Lung (tissue), 12 donors: ENCODE measurements around the gene ANKHD1. TPM values are rescaled to one million over a fixed set of nuclear protein-coding genes. Genes with fewer than 3 reads are reported as not detected.

Experiments
- ATAC-seq: fragments of 200-7000 bp; cut with Tn5 transposase; one replicate; pipeline ENCODE4 v1.9.1; 2020; ENCODE audit warnings: moderate number of reproducible peaks; ENCODE audit not compliant: insufficient read depth, low FRiP score
- DNase-seq, 3 donors: peaks; one replicate each; pipeline ENCODE4 v3.0.0-alpha.2; 2013 to 2017
- H3K27ac ChIP-seq, 2 donors: one replicate each; pipeline ENCODE4 v1.5.1; 2013; ENCODE audit warnings: mild to moderate bottlenecking in 2 of 2, moderate library complexity in 2 of 2, control low read depth in 1 of 2, inconsistent platforms in 1 of 2, low read depth in 1 of 2, low read length in 1 of 2
- H3K27me3 ChIP-seq, 3 donors: one replicate each; pipeline ENCODE4 v1.5.1; 2013; ENCODE audit warnings: low read length in 2 of 3; ENCODE audit not compliant: control insufficient read depth in 3 of 3, insufficient read depth in 3 of 3
- H3K36me3 ChIP-seq, 4 donors: one replicate each; pipeline ENCODE4 v1.5.1; 2013; ENCODE audit warnings: low read length in 4 of 4, mild to moderate bottlenecking in 1 of 4, moderate library complexity in 1 of 4; ENCODE audit not compliant: control insufficient read depth in 4 of 4, insufficient read depth in 4 of 4
- H3K4me1 ChIP-seq, 5 donors: one replicate each; pipeline ENCODE4 v1.5.1; 2013; ENCODE audit warnings: low read length in 5 of 5, mild to moderate bottlenecking in 2 of 5, moderate library complexity in 1 of 5; ENCODE audit not compliant: control insufficient read depth in 5 of 5, insufficient read depth in 5 of 5
- H3K4me3 ChIP-seq: one replicate; pipeline ENCODE4 v1.5.1; 2013; ENCODE audit warnings: mild to moderate bottlenecking, control low read depth, moderate library complexity
- H3K9ac ChIP-seq, 2 donors: one replicate each; pipeline ENCODE4 v1.5.1; 2013; ENCODE audit warnings: low read length in 2 of 2, control low read depth in 1 of 2; ENCODE audit not compliant: insufficient read depth in 1 of 2
- H3K9me3 ChIP-seq, 4 donors: one replicate each; pipeline ENCODE4 v1.5.1; 2013; ENCODE audit warnings: low read length in 3 of 4, mild to moderate bottlenecking in 1 of 4, moderate library complexity in 1 of 4; ENCODE audit not compliant: control insufficient read depth in 4 of 4, insufficient read depth in 3 of 4
- CTCF ChIP-seq: IDR thresholded peaks from 2 replicates; pipeline ENCODE4 v1.5.1; 2012; ENCODE audit warnings: mild to moderate bottlenecking; ENCODE audit errors: control extremely low read depth, extremely low read depth
- WGBS, 2 donors: extraction: QIAGEN DNeasy Blood & Tissue Kit; methylation state at CpG; one replicate each; pipeline ENCODE4 v1.1.7; 2013; 5-methylcytosine and 5-hydroxymethylcytosine counted together
- polyA plus RNA-seq, 2 donors: library from polyadenylated mRNA; stranded (reverse); fragments of 200-250 nt; gene quantifications; one replicate each; pipeline ENCODE4 v1.2.1, GENCODE V29; 2013
- total RNA-seq, 2 donors: library from RNA; depleted of rRNA in 1 of 2; stranded (reverse); fragments of >200 nt in 1 of 2; gene quantifications; one replicate each; pipeline ENCODE4 v1.2.1, GENCODE V29; 2014 to 2021
- donor health status: control.
- donor health status: control.
- donor health status: Bipolar disorder and iron deficiency.
- donor health status: healthy.
- donor health status: DM: yes; HTN: yes; CAD: no.

Gene ANKHD1
- total and polyA plus RNA-seq, 4 donors, result 53.0 to 200 (median 90.8) TPM

- ATAC-seq, result no peak
- no peak overlapping the region for H3K9ac ChIP-seq
- DNase-seq, result no peak
- no peaks in the 10 kb centered on the region for H3K27me3 ChIP-seq
- H3K4me1 ChIP-seq, result peaks cover 0 to 6% (median 0%) of the 10 kb centered on the region in 5 donors
- 78 to 91% methylated on average over 7 of the region's 7 CpGs for WGBS, 2 donors
- no peaks in the 10 kb centered on the region for H3K9me3 ChIP-seq
- no peak for TF ChIP-seq CTCF
- no peak overlapping the region for H3K4me3 ChIP-seq
- no peak overlapping the region for H3K27ac ChIP-seq
- no peaks in the 10 kb centered on the region for H3K36me3 ChIP-seq
Measured at GRCh38 chr5:140360681-140361479, 40.8 kb upstream of the ANKHD1 start.

- H3K4me3 ChIP-seq, result no peak overlapping the region
- ATAC-seq (no peak), DNase-seq (no peak)
- H3K36me3 ChIP-seq, result no peaks in the 10 kb centered on the region
- no peak overlapping the region for H3K9ac ChIP-seq
- no peak for TF ChIP-seq CTCF
- no peak overlapping the region for H3K27ac ChIP-seq
- H3K9me3 ChIP-seq, result no peaks in the 10 kb centered on the region
- WGBS, 2 donors, result 91 to 96% methylated on average over 2 of the region's 2 CpGs
- no peaks in the 10 kb centered on the region for H3K27me3 ChIP-seq
- H3K4me1 ChIP-seq, result peaks cover 0 to 6% (median 0%) of the 10 kb centered on the region in 5 donors
Measured at GRCh38 chr5:140361901-140362300, 39.7 kb upstream of the ANKHD1 start.

- Histone ChIP-seq H3K36me3 (no peaks in the 10 kb centered on the region), H3K9ac (no peak overlapping the region), H3K4me1 (peaks cover 0 to 6% (median 0%) of the 10 kb centered on the region in 5 donors), H3K27ac (no peak overlapping the region), H3K9me3 (no peaks in the 10 kb centered on the region), H3K4me3 (no peak overlapping the region), H3K27me3 (no peaks in the 10 kb centered on the region)
- TF ChIP-seq CTCF, result no peak
- ATAC-seq (no peak), DNase-seq (no peak)
- 89 to 92% methylated on average over 8 of the region's 8 CpGs for WGBS, 2 donors
Measured at GRCh38 chr5:140362311-140362710, 39.3 kb upstream of the ANKHD1 start.
